ENCODE results near the gene ABCC5. TPM values are rescaled to one million over a fixed set of nuclear protein-coding genes. Genes with fewer than 3 reads are reported as not detected.

ABCC5 gene
- total RNA-seq, 4 donors from 2014 or later: 15.9 to 46.0 (median 23.3) TPM

DNA sequence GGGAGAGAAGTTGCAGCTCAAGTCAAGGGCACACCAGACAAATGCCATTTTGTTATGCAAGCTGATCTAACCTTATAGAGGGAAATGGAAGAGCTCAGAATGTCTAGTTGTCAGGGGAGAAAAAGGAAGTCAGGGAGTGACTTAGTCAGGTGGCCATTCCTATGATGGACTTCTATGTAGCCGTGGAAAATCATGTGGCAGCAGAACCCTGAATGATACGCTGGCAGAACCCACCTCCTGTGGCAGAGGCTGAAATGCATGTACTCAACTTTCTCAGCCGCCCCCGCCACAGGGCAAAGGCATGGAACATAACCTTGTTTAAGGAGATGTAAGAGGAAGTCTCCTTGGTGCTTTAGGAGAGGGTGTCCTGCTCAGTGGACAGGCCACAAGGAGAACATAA, 95.3 kb downstream of the ABCC5 start:
- intact Hi-C loops (cut with DNase I; ENCODE audit: low total_unique reads): no loop called here
- H3K36me3 ChIP-seq: no peaks in the 10 kb centered on the region
- DNase-seq: no peak
- no peak overlapping the region for H3K27ac ChIP-seq
- H3K4me1 ChIP-seq: no peaks in the 10 kb centered on the region
- H3K9me3 ChIP-seq: no peaks in the 10 kb centered on the region
- TF ChIP-seq POLR2A (IDR thresholded peaks at IDR 0.05): no peak
- TF ChIP-seq, protein P1, sequence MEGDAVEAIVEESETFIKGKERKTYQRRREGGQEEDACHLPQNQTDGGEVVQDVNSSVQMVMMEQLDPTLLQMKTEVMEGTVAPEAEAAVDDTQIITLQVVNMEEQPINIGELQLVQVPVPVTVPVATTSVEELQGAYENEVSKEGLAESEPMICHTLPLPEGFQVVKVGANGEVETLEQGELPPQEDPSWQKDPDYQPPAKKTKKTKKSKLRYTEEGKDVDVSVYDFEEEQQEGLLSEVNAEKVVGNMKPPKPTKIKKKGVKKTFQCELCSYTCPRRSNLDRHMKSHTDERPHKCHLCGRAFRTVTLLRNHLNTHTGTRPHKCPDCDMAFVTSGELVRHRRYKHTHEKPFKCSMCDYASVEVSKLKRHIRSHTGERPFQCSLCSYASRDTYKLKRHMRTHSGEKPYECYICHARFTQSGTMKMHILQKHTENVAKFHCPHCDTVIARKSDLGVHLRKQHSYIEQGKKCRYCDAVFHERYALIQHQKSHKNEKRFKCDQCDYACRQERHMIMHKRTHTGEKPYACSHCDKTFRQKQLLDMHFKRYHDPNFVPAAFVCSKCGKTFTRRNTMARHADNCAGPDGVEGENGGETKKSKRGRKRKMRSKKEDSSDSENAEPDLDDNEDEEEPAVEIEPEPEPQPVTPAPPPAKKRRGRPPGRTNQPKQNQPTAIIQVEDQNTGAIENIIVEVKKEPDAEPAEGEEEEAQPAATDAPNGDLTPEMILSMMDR (IDR thresholded peaks at IDR 0.05): no peak
- no peaks in the 10 kb centered on the region for H3K27me3 ChIP-seq
- H3K4me3 ChIP-seq: no peak overlapping the region

DNA sequence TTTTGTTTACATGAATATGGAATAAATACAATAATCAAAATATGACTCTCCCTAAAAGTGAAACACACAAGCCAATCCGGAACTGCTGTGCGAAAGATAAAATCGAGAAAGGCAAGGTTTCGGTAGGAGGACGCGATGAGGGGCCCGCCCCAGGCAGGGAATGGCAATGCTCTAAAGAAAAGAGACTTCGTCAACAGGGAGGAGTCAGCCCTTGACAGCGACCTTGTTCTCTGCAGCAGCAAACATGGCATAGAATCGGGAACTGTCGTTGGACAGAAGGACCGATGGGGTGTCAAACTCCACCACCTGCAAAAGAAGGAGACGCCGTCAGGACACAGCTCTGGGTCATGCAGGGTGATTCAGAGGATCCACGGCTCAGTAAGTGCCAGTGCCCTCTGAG, 96.6 kb downstream of the ABCC5 start:
- Histone ChIP-seq H3K27me3 (no peaks in the 10 kb centered on the region), H3K27ac (no peak overlapping the region), H3K36me3 (no peaks in the 10 kb centered on the region), H3K4me3 (no peak overlapping the region), H3K4me1 (no peaks in the 10 kb centered on the region), H3K9me3 (no peaks in the 10 kb centered on the region)
- no peak for TF ChIP-seq POLR2A (IDR thresholded peaks at IDR 0.05)
- TF ChIP-seq, protein P1 (IDR thresholded peaks at IDR 0.05): no peak
- intact Hi-C loops (cut with DNase I; ENCODE audit: low total_unique reads): no loop called here
- no peak for DNase-seq

- Histone ChIP-seq H3K27ac (no peak overlapping the region), H3K36me3 (no peaks in the 10 kb centered on the region), H3K4me3 (no peak overlapping the region), H3K4me1 (no peaks in the 10 kb centered on the region), H3K27me3 (no peaks in the 10 kb centered on the region), H3K9me3 (no peaks in the 10 kb centered on the region)
- intact Hi-C loops (cut with DNase I; ENCODE audit: low total_unique reads): no loop called here
- TF ChIP-seq POLR2A (IDR thresholded peaks at IDR 0.05): no peak
- TF ChIP-seq, protein P1 (IDR thresholded peaks at IDR 0.05): no peak
- DNase-seq: no peak
Measured at GRCh38 chr3:183920416-183920815, 97.3 kb downstream of the ABCC5 start.

DNA sequence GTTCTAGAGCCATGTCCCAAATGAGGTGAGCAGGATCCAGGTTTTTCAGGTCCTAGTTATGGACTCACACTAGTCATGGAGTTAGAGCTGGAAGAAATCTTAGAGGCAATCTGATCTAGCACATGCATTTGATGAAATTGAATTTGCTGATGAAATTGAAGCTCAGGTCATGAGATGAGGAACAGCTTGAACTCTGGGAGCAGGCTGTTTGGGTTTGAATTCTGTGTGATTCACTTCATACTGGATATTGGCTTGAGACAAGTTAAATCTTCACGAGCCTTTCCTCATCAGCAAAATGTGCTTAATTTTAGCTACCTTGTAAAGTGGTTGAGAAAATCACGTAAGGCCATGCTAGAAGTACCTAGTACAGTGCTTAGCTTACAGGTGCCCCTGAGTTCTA, 99.5 kb downstream of the ABCC5 start:
- H3K36me3 ChIP-seq: no peaks in the 10 kb centered on the region
- H3K27ac ChIP-seq: no peak overlapping the region
- H3K4me1 ChIP-seq: no peaks in the 10 kb centered on the region
- DNase-seq: no peak
- no peak overlapping the region for H3K4me3 ChIP-seq
- intact Hi-C loops (cut with DNase I; ENCODE audit: low total_unique reads): no loop called here
- H3K9me3 ChIP-seq: no peaks in the 10 kb centered on the region
- no peaks in the 10 kb centered on the region for H3K27me3 ChIP-seq
- no peak for TF ChIP-seq POLR2A (IDR thresholded peaks at IDR 0.05)
- TF ChIP-seq, protein P1 (IDR thresholded peaks at IDR 0.05): no peak

DNA sequence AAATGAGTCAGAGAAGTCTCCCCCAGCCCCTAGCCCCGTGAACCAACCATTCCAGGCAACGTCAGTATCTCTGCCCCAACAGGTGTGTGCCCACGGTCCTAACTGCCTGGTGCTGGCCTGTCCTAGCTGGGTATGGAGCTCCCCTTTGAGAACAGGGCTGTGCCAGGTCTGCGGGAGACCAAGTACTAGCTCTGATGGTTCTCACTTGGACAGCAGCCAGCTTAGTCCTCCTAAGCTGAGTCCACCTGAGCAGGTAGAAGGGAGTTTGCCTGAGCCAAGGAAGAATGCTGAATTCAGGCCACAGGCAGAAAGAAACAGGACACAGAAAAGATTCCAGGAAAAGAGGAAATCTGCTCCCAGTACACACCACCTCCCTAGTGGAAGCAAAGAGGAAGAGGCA, 99.9 kb downstream of the ABCC5 start:
- no peak overlapping the region for H3K27ac ChIP-seq
- H3K9me3 ChIP-seq: no peaks in the 10 kb centered on the region
- no peaks in the 10 kb centered on the region for H3K4me1 ChIP-seq
- H3K27me3 ChIP-seq: no peaks in the 10 kb centered on the region
- TF ChIP-seq, protein P1 (IDR thresholded peaks at IDR 0.05): no peak
- TF ChIP-seq POLR2A (IDR thresholded peaks at IDR 0.05): no peak
- H3K4me3 ChIP-seq: no peak overlapping the region
- DNase-seq: no peak
- H3K36me3 ChIP-seq: no peaks in the 10 kb centered on the region
- intact Hi-C loops (cut with DNase I; ENCODE audit: low total_unique reads): no loop called here

Data from uterus (tissue), 4 donors.